Measurements from ENCODE around the gene CSNK1G3.

DNA sequence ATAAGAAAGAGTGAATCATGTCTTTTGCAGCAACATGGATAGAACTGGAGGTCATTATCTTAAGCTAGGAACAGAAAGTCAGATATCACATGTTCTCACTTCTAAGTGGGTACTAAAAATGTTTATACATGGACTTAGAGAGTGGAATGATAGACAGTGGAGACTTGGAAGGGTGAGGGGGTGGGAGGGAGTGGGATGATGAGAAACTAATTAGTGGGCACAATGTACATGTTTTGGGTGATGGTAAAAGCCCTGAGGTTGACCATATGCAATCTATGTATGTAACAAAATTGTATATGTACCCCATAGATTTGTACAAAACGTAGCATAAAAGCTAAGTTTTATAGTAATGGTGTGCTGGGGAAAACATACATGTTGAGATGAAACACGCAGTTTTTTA is 25.3 kb downstream of the CSNK1G3 start:
- TF ChIP-seq, protein P1, sequence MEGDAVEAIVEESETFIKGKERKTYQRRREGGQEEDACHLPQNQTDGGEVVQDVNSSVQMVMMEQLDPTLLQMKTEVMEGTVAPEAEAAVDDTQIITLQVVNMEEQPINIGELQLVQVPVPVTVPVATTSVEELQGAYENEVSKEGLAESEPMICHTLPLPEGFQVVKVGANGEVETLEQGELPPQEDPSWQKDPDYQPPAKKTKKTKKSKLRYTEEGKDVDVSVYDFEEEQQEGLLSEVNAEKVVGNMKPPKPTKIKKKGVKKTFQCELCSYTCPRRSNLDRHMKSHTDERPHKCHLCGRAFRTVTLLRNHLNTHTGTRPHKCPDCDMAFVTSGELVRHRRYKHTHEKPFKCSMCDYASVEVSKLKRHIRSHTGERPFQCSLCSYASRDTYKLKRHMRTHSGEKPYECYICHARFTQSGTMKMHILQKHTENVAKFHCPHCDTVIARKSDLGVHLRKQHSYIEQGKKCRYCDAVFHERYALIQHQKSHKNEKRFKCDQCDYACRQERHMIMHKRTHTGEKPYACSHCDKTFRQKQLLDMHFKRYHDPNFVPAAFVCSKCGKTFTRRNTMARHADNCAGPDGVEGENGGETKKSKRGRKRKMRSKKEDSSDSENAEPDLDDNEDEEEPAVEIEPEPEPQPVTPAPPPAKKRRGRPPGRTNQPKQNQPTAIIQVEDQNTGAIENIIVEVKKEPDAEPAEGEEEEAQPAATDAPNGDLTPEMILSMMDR (conservative IDR thresholded peaks at IDR 0.05; ENCODE audit: low read depth, low read length) = no peak
- TF ChIP-seq EZH2 (IDR thresholded peaks at IDR 0.05; ENCODE audit: low read length, unreplicated experiment) = no peak
